GM12865 (cell line): ENCODE results near the gene RAB35.

Experiments used
- DNase-seq: peaks from one replicate; pipeline ENCODE4 v3.0.0; 2010; ENCODE audit warnings: low read depth
- H3K4me3 ChIP-seq: 2 replicates; pipeline ENCODE4 v1.5.1; 2011; ENCODE audit warnings: mild to moderate bottlenecking, low read depth, low read length, control low read depth
- CTCF ChIP-seq: IDR thresholded peaks from 2 replicates; pipeline ENCODE4 v1.5.1; 2011; ENCODE audit warnings: low read length, control low read depth, low read depth, inconsistent platforms; ENCODE audit not compliant: insufficient read depth; ENCODE audit errors: missing control alignments

RAB35 gene

GRCh38 chr12:120118321-120119061 lies 1.9 kb upstream of the RAB35 start:
- peak; percentile 52 for DNase-seq
- peak overlapping the region; percentile 95 for H3K4me3 ChIP-seq
- TF ChIP-seq CTCF: no peak

- peak overlapping the region; percentile 95 for H3K4me3 ChIP-seq
- no peak for DNase-seq
- TF ChIP-seq CTCF: no peak
Measured at GRCh38 chr12:120117961-120118320, 1.4 kb upstream of the RAB35 start.

GRCh38 chr12:120116792-120117651 lies 469 bp upstream of the RAB35 start:
- peak; percentile 97 for DNase-seq
- peak overlapping the region; percentile 95 for H3K4me3 ChIP-seq
- no peak for TF ChIP-seq CTCF

GRCh38 chr12:120115692-120116440 lies 687 bp downstream of the RAB35 start:
- DNase-seq: peak; percentile 73
- H3K4me3 ChIP-seq: peak overlapping the region; percentile 90
- TF ChIP-seq CTCF: no peak

- peak overlapping the region; percentile 90 for H3K4me3 ChIP-seq
- DNase-seq: no peak
- no peak for TF ChIP-seq CTCF
Measured at GRCh38 chr12:120115066-120115465, 1.5 kb downstream of the RAB35 start.

GRCh38 chr12:120110550-120111501 lies 5.7 kb downstream of the RAB35 start:
- H3K4me3 ChIP-seq: peak overlapping the region; percentile 40
- peak; percentile 79 for DNase-seq
- TF ChIP-seq CTCF: no peak
